ENCODE data around the gene EXOSC3. TPM values are rescaled to one million over a fixed set of nuclear protein-coding genes. Genes with fewer than 3 reads are reported as not detected.
"Not testable (repeated sequence)": the region's sequence is repeated elsewhere in the genome, so short reads cannot be mapped to it uniquely, and the experiment has no call there.

EXOSC3 gene
- total RNA-seq (100 to 1,000 TPM in 1 of 5 donors, 10 to 100 TPM in 3, 1 to 10 TPM in 1; 7.6 to 190 (median 22.9) TPM), polyA plus RNA-seq (10 to 100 TPM; 23.3 to 28.5 (median 27.2) TPM)
- long read RNA-seq, donor 1, partial matches to known transcripts, result 0 of 7 reads
- long read RNA-seq, donor 1, other reads (novel, unspliced or antisense), result 0 of 7 reads
- long read RNA-seq, donor 2, transcript EXOSC3-201 (4 exons, 1,806 nt), result major isoform, 7 of 10 reads
- long read RNA-seq, donor 2, partial matches to known transcripts, result 0 of 10 reads
- long read RNA-seq, donor 2, other reads (novel, unspliced or antisense), result 0 of 10 reads
- long read RNA-seq, donor 3, transcript EXOSC3-201 (4 exons, 1,806 nt), result major isoform, 9 of 10 reads
- long read RNA-seq, donor 3, partial matches to known transcripts, result 0 of 10 reads
- long read RNA-seq, donor 3, other reads (novel, unspliced or antisense), result 0 of 10 reads
- long read RNA-seq, donor 4, partial matches to known transcripts, result 0 of 2 reads
- long read RNA-seq, donor 4, other reads (novel, unspliced or antisense), result 0 of 2 reads
- long read RNA-seq, donor 5, transcript EXOSC3-201 (4 exons, 1,806 nt), result major isoform, 5 of 8 reads
- long read RNA-seq, donor 5, partial matches to known transcripts, result 0 of 8 reads
- long read RNA-seq, donor 5, other reads (novel, unspliced or antisense), result 0 of 8 reads
- long read RNA-seq, donor 6, transcript EXOSC3-201 (4 exons, 1,806 nt), result major isoform, 22 of 78 reads
- long read RNA-seq, donor 6, partial matches to known transcripts, result 50 of 78 reads
- long read RNA-seq, donor 6, other reads (novel, unspliced or antisense), result 0 of 78 reads
- long read RNA-seq, donor 7, transcript EXOSC3-201 (4 exons, 1,806 nt), result major isoform, 7 of 10 reads
- long read RNA-seq, donor 7, partial matches to known transcripts, result 0 of 10 reads
- long read RNA-seq, donor 7, other reads (novel, unspliced or antisense), result 0 of 10 reads
- long read RNA-seq, donor 8, transcript EXOSC3-201 (4 exons, 1,806 nt), result major isoform, 9 of 10 reads
- long read RNA-seq, donor 8, partial matches to known transcripts, result 0 of 10 reads
- long read RNA-seq, donor 8, other reads (novel, unspliced or antisense), result 0 of 10 reads
- long read RNA-seq, donor 9, partial matches to known transcripts, result 0 of 5 reads
- long read RNA-seq, donor 9, other reads (novel, unspliced or antisense), result 0 of 5 reads
- long read RNA-seq, donor 10, partial matches to known transcripts, result 0 of 2 reads
- long read RNA-seq, donor 10, other reads (novel, unspliced or antisense), result 0 of 2 reads

DNA sequence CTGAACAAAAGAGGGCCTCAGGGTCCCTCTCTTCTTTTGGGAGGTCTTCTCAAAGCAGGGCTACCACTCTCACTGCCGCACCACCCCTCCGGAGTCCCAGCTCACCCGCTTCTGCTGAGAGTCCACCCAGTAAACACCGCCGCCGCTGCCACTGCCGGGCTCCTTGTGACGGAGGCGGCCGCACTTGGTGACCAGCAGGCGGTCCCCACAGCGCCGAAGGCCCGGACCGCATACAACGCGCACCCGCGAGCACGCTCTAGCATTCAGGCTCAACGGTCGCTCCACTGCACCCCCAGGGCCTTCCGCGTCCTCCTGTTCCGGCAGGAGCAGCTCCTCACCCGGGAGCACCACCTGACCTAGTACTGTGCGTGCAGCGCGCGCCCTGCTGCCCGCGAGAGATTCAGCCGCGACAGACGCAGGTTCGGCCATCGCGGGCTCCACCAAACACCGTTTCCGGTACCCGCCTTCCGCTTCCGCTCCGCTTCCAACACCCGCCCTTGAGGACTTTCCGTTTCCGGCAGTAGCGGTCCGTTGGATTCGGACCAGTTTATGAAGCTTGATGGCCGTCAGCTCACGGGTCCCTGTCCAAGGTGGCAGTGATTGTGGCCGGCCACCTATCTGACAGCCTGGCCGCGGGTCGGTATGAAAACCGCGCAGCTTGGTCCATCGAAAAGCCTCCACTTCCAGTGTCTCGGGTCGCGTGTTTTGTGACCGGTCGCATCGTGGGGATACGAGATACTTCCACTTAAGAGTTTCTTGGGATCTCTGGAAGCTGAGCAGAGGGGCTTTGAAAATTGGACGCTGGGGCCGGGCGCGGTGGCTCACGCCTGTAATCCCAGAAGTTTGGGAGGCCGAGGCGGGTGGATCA is at the start of gene EXOSC3:
Gene EXOSC3 (minus strand): TSS at position 449 of the 868 bp plus-strand sequence. CDS start 20 bp downstream, at position 429.
- Histone ChIP-seq H3K27me3 (peaks cover 0 to 10% (median 0%) of the 10 kb centered on the region in 3 donors), H3K4me3 (peak within 1 kb of the TSS; percentile 74 to 100 (median 94)), H3K36me3 (peaks cover 25 to 39% (median 38%) of the 10 kb centered on the region in 4 donors), H3K27ac (peak within 1 kb of the TSS; percentile 81 to 89 (median 86)), H3K9me3 (no peaks in the 10 kb centered on the region), H3K4me1 (peaks cover 12 to 36% (median 32%) of the 10 kb centered on the region in 4 donors)
- intact Hi-C loops (cut with DNase I; ENCODE audit: low total_unique reads), result no loop called here
- WGBS, 5 donors, result 0 to 1% (median 1%) methylated on average over 55 to 73 of the region's 73 CpGs
- DNase-seq, result peak; percentile 89 to 97
- TF ChIP-seq POLR2AphosphoS5 (IDR thresholded peaks at IDR 0.05), result peak; percentile 65 to 95 (median 85)
- TF ChIP-seq POLR2A (IDR thresholded peaks at IDR 0.05), result peak in 1 of 4 donors; percentile 41
- no peak for TF ChIP-seq EP300 (IDR thresholded peaks at IDR 0.05)

DNA sequence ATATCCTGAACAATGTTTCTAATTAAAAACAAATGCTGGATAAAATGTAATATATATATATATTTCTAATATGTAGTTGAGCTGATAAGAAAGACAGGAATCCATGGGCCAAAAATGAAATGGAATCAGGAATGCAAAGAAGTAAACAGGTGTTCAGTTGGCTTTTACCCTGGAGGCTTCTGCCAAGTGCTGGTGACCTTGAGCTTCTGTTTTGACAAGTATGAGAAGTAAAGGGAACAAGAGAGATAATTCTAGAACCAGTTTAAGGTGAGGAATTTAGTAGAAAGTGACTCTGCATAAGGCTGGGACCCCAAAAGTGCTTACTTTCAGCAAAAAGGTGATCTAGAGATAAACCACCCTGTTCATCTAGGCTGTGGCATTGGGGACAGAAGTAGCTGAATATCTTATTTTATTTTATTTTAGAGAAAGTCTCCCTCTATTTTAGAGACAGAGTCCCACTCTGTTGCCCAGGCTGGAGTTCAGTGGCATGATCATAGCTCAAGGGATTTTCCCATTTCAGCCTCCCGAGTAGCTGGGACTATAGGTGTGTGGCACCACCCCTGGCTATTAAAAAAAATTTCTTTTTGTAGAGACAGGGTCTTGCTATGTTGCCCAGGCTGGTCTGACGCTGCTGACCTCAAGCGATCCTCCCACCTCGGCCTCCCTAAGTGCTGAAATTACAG is 42.8 kb upstream of the EXOSC3 start:
- intact Hi-C loops (cut with DNase I; ENCODE audit: low total_unique reads), result no loop called here
- Histone ChIP-seq H3K27me3 (no peaks in the 10 kb centered on the region), H3K4me3 (no peak overlapping the region), H3K36me3 (peaks cover 11 to 72% (median 53%) of the 10 kb centered on the region in 4 donors), H3K4me1 (no peaks in the 10 kb centered on the region), H3K9me3 (no peaks in the 10 kb centered on the region), H3K27ac (no peak overlapping the region)
- 92 to 98% (median 96%) methylated on average over 4 of the region's 4 CpGs for WGBS, 5 donors
- TF ChIP-seq POLR2AphosphoS5 (IDR thresholded peaks at IDR 0.05) (no peak), EP300 (IDR thresholded peaks at IDR 0.05) (no peak), POLR2A (IDR thresholded peaks at IDR 0.05) (no peak)
- TF ChIP-seq, protein P1, sequence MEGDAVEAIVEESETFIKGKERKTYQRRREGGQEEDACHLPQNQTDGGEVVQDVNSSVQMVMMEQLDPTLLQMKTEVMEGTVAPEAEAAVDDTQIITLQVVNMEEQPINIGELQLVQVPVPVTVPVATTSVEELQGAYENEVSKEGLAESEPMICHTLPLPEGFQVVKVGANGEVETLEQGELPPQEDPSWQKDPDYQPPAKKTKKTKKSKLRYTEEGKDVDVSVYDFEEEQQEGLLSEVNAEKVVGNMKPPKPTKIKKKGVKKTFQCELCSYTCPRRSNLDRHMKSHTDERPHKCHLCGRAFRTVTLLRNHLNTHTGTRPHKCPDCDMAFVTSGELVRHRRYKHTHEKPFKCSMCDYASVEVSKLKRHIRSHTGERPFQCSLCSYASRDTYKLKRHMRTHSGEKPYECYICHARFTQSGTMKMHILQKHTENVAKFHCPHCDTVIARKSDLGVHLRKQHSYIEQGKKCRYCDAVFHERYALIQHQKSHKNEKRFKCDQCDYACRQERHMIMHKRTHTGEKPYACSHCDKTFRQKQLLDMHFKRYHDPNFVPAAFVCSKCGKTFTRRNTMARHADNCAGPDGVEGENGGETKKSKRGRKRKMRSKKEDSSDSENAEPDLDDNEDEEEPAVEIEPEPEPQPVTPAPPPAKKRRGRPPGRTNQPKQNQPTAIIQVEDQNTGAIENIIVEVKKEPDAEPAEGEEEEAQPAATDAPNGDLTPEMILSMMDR (IDR thresholded peaks at IDR 0.05), result no peak
- no peak for DNase-seq

DNA sequence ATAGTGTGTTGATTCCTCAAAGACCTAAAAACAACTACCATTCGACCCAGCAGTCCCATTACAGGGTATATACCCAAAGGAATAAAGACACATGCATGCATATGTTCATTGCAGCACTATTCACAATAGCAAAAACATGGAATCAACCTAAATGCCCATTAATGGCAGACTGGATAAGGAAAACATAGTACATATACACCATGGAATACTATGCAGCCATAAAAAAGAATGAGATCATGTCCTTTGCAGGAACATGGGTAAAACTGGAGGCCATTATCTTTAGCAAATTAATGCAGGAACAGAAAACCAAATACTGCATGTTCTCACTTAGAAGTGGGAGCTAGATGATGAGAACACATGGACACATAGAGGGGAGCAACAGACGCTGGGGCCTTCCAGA is 40.3 kb upstream of the EXOSC3 start:
- intact Hi-C loops (cut with DNase I; ENCODE audit: low total_unique reads), result not testable (repeated sequence)
- H3K36me3 ChIP-seq, result peaks cover 11 to 89% (median 72%) of the 10 kb centered on the region in 4 donors
- WGBS, 5 donors, result 94 to 100% (median 97%) methylated on average over 2 of the region's 2 CpGs

DNA sequence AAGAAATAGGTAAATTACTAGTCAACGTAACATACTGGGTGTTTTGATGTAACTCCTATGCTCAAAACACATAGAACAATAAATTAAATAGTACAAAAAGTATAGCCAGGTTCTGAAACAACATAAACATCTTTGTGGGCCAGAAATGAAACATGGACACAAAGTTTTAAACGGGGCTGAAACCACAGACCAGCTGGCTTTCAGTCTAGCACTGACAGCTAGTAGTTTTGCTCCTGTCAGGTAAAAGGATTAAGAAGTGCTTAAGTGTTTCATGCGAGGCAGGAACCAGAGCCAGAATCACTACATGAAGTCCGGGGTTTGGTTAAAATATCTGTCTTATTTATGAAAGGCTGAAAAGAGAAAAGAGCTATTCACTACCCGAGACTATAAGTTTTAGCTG is 35.3 kb upstream of the EXOSC3 start:
- Histone ChIP-seq H3K4me3 (no peak overlapping the region), H3K4me1 (no peaks in the 10 kb centered on the region), H3K27ac (no peak overlapping the region), H3K36me3 (peaks cover 3 to 54% (median 42%) of the 10 kb centered on the region in 4 donors), H3K27me3 (no peaks in the 10 kb centered on the region), H3K9me3 (no peaks in the 10 kb centered on the region)
- DNase-seq, result no peak
- TF ChIP-seq, protein P1 (IDR thresholded peaks at IDR 0.05), result no peak
- TF ChIP-seq POLR2AphosphoS5 (IDR thresholded peaks at IDR 0.05), result no peak
- no peak for TF ChIP-seq POLR2A (IDR thresholded peaks at IDR 0.05)
- no peak for TF ChIP-seq EP300 (IDR thresholded peaks at IDR 0.05)
- intact Hi-C loops (cut with DNase I; ENCODE audit: low total_unique reads), result no loop called here
- 82 to 91% (median 89%) methylated on average over 5 of the region's 5 CpGs for WGBS, 5 donors

More for the DNA sequence above, 40.3 kb upstream of the EXOSC3 start:
- not testable (repeated sequence) for H3K27me3 ChIP-seq, H3K9me3 ChIP-seq, H3K4me3 ChIP-seq, H3K27ac ChIP-seq, H3K4me1 ChIP-seq, DNase-seq
